Mucosa of descending colon (tissue), 3 donors: ENCODE results near the gene GSC2. TPM values are rescaled to one million over a fixed set of nuclear protein-coding genes. Genes with fewer than 3 reads are reported as not detected.

Experiments used
- ATAC-seq: fragments of 200-7000 bp; cut with Tn5 transposase; one replicate; pipeline ENCODE4 v1.9.1; 2020; ENCODE audit warnings: mild to moderate bottlenecking, moderate library complexity
- DNase-seq, 3 donors: peaks; one replicate each; pipeline ENCODE4 v3.0.0-alpha.2; 2020
- H3K36me3 ChIP-seq: fragments of 200-600 bp; one replicate; pipeline ENCODE4 v1.8.0; 2021; ENCODE audit warnings: low read depth, mild to moderate bottlenecking
- H3K4me1 ChIP-seq: fragments of 200-600 bp; one replicate; pipeline ENCODE4 v1.8.0; 2021; ENCODE audit warnings: low read depth, mild to moderate bottlenecking
- H3K4me3 ChIP-seq: fragments of 200-600 bp; one replicate; pipeline ENCODE4 v1.8.0; 2021; ENCODE audit warnings: mild to moderate bottlenecking
- H3K9me3 ChIP-seq: fragments of 200-600 bp; one replicate; pipeline ENCODE4 v1.8.0; 2021; ENCODE audit warnings: mild to moderate bottlenecking
- intact Hi-C, 2 donors: fragments of 100-400 bp; cut with DNase I in 1 of 2; cut with micrococcal nuclease in 1 of 2; formaldehyde crosslinking; loops; one replicate each; pipeline versions ENCODE4 v1.11.0 to v1.11.1; 2022; cut with DNase I, micrococcal nuclease
- total RNA-seq, 3 donors: library from RNA; stranded (reverse); fragmentation: NEBNext Ultra II Directional in 2 of 3; extraction: Animal tissue kit (Norgen Biotek cat#: 25700) in 2 of 3; gene quantifications; one replicate each; pipeline versions ENCODE4 v1.2.1 to v1.2.4, GENCODE V29; 2021 to 2023
- TF ChIP-seq, protein P1 (sequence below): fragments of 200-600 bp; IDR thresholded peaks from one replicate; pipeline ENCODE4 v1.8.0; 2022; ENCODE audit warnings: antibody characterized with exemption, mild to moderate bottlenecking
- donor health status: DM: no; HTN: no; CAD: no; lungs with moderate emphysema.
- donor health status: DM: no; HTN: no; CAD: no.
- donor health status: DM: no; HTN: yes; CAD: no.

The GSC2 gene
- total RNA-seq, 3 donors from 2014 or later = not detected

DNA sequence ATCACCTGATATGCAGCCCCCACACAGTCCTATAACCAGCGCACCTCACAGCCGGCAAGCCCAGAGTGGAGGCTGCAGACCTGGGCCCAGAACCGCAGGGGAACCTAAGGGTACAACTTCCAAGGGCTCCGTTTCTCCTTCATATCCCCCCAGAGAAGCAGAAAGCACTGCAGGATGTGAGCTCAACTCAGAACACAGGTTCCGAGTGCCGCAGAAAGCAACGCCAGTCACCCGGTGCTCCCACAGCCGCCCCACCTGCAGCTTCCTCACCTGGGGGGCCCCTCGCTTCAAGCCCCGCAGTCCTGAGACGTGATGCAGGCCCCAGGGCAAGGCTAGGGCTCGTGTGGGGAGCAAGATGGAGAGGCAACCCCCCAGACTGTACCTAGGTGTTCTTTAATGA, 16.5 kb downstream of the GSC2 start:
- no peak for ATAC-seq
- Histone ChIP-seq H3K9me3 (no peaks in the 10 kb centered on the region), H3K4me3 (no peak overlapping the region), H3K36me3 (peaks cover 5% of the 10 kb centered on the region), H3K4me1 (no peaks in the 10 kb centered on the region)
- intact Hi-C loops = no loop called here
- TF ChIP-seq, protein P1, sequence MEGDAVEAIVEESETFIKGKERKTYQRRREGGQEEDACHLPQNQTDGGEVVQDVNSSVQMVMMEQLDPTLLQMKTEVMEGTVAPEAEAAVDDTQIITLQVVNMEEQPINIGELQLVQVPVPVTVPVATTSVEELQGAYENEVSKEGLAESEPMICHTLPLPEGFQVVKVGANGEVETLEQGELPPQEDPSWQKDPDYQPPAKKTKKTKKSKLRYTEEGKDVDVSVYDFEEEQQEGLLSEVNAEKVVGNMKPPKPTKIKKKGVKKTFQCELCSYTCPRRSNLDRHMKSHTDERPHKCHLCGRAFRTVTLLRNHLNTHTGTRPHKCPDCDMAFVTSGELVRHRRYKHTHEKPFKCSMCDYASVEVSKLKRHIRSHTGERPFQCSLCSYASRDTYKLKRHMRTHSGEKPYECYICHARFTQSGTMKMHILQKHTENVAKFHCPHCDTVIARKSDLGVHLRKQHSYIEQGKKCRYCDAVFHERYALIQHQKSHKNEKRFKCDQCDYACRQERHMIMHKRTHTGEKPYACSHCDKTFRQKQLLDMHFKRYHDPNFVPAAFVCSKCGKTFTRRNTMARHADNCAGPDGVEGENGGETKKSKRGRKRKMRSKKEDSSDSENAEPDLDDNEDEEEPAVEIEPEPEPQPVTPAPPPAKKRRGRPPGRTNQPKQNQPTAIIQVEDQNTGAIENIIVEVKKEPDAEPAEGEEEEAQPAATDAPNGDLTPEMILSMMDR = no peak
- no peak for DNase-seq

DNA sequence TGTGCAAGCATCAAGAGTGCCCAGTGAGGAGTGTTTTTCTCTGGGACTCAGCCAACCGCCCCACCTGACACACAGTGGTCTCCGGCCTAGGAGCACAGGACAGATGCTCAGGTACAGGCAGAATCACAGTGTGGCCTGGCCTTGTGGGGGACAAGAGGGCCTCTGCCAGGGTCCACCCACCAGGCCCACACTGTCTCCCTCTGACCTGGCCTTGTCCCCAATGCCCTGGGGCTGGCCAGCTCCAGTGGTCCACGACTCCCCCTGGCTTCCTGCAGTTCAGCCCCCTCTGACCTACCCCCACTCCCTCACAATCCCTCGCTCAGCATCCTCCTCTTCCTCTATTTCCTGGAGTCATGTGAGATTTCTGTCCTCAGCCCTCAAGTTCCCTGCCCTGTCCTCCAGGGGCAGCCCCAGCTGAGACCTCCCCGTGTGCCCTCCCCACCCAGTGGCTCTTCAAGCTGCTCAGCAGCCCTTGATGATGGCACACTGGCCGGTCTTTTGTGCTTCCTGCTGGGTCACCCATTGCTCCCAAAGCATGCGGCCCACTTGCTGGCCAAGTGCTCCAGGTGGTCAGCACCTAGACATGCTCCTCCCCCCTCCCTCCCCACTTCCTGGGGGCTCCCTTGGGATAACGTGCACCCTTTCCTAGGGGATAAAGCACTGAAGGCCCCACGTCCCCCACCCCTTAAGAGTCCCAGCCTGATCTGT, 17.2 kb downstream of the GSC2 start:
- ATAC-seq (no peak), DNase-seq (no peak)
- no peaks in the 10 kb centered on the region for H3K9me3 ChIP-seq
- intact Hi-C loops = no loop called here
- H3K4me3 ChIP-seq = no peak overlapping the region
- no peaks in the 10 kb centered on the region for H3K4me1 ChIP-seq
- H3K36me3 ChIP-seq = peaks cover 5% of the 10 kb centered on the region
- TF ChIP-seq, protein P1 = no peak

DNA sequence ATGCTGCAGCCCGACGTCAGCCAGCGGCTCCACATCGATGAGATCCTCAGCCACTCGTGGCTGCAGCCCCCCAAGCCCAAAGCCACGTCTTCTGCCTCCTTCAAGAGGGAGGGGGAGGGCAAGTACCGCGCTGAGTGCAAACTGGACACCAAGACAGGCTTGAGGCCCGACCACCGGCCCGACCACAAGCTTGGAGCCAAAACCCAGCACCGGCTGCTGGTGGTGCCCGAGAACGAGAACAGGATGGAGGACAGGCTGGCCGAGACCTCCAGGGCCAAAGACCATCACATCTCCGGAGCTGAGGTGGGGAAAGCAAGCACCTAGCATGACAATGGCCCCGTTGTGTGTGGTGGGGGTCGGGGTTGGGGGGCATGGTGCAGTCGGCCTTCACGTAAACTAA, 17.9 kb downstream of the GSC2 start:
- Histone ChIP-seq H3K9me3 (no peaks in the 10 kb centered on the region), H3K4me1 (no peaks in the 10 kb centered on the region), H3K36me3 (peaks cover 5% of the 10 kb centered on the region), H3K4me3 (no peak overlapping the region)
- no peak for DNase-seq
- ATAC-seq = no peak
- intact Hi-C loops = no loop called here
- TF ChIP-seq, protein P1 = no peak

DNA sequence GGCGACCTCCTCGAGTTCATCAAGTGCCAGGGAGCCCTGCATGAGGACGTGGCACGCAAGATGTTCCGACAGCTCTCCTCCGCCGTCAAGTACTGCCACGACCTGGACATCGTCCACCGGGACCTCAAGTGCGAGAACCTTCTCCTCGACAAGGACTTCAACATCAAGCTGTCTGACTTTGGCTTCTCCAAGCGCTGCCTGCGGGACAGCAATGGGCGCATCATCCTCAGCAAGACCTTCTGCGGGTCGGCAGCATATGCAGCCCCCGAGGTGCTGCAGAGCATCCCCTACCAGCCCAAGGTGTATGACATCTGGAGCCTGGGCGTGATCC, 18.4 kb downstream of the GSC2 start:
- TF ChIP-seq, protein P1 = no peak
- H3K4me3 ChIP-seq = no peak overlapping the region
- DNase-seq (no peak), ATAC-seq (no peak)
- intact Hi-C loops = no loop called here
- no peaks in the 10 kb centered on the region for H3K4me1 ChIP-seq
- H3K36me3 ChIP-seq = peaks cover 5% of the 10 kb centered on the region
- H3K9me3 ChIP-seq = no peaks in the 10 kb centered on the region

DNA sequence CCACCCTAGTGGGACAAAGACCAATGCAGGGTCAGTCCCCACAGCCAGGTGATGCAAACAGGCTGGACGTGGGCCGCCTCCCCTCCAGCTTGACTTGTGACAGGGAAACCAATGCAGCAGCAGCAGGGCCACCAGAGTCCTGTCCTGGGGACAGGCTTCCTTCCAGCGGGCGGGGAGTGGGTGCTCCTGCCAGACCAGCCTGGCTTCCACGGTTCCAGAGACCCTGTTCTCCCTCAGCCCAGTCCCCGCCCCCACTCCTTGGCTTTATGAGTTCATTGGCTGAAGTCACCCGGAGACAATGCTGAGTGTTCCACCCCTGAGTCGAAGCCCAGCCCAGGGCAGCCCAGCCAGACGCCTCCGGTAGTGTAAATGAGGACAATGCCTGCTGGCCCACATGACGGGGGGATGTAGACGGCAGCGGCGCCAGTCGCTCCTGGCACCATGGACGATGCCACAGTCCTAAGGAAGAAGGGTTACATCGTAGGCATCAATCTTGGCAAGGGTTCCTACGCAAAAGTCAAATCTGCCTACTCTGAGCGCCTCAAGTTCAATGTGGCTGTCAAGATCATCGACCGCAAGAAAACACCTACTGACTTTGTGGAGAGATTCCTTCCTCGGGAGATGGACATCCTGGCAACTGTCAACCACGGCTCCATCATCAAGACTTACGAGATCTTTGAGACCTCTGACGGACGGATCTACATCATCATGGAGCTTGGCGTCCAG, 19.0 kb downstream of the GSC2 start, which contains the start of gene TSSK2:
TSSK2 (plus strand) TSS at position 350 of the 726 bp plus-strand sequence; CDS start at position 442, 92 bp downstream.
- Histone ChIP-seq H3K36me3 (peaks cover 5% of the 10 kb centered on the region), H3K4me3 (no peak within 1 kb of the TSS), H3K4me1 (no peaks in the 10 kb centered on the region), H3K9me3 (no peaks in the 10 kb centered on the region)
- no peak for ATAC-seq
- TF ChIP-seq, protein P1 = no peak
- DNase-seq = no peak
- intact Hi-C loops = no loop called here
